Epidermal melanocyte (primary cell): ENCODE results near the gene RBM12.
"Not testable (repeated sequence)": the region's sequence is repeated elsewhere in the genome, so short reads cannot be mapped to it uniquely, and the experiment has no call there.

Experiments used
- DNase-seq: peaks from one replicate; pipeline ENCODE4 v3.0.0; 2011; ENCODE audit warnings: low spot score; ENCODE audit not compliant: insufficient read length

The RBM12 gene

GRCh38 chr20:35664466-35665206 lies at the start of gene RBM12, which contains the start of gene CPNE1:
RBM12 (minus strand) TSS chr20:35664900; CDS start chr20:35655322, 9,578 bp downstream.
CPNE1 (minus strand) TSS chr20:35664900; CDS start chr20:35632923, 31,977 bp downstream.
- peak; percentile 97 for DNase-seq

- DNase-seq, result no peak
These were observed 49.4 kb upstream of the RBM12 start for GRCh38 chr20:35714127-35714526.

- not testable (repeated sequence) for DNase-seq
These were observed 48.4 kb upstream of the RBM12 start for GRCh38 chr20:35713120-35713519.

- no peak for DNase-seq
These were observed 47.0 kb upstream of the RBM12 start for GRCh38 chr20:35711588-35712209.

- no peak for DNase-seq
These were observed 46.3 kb upstream of the RBM12 start for GRCh38 chr20:35710884-35711587.

GRCh38 chr20:35710039-35710438 lies 45.3 kb upstream of the RBM12 start:
- DNase-seq, result no peak

GRCh38 chr20:35709259-35709658 lies 44.6 kb upstream of the RBM12 start:
- no peak for DNase-seq

GRCh38 chr20:35708502-35708901 lies 43.8 kb upstream of the RBM12 start:
- DNase-seq, result no peak

- DNase-seq, result not testable (repeated sequence)
These were observed 42.2 kb upstream of the RBM12 start for GRCh38 chr20:35706591-35707529.

GRCh38 chr20:35705894-35706293 lies 41.2 kb upstream of the RBM12 start:
- not testable (repeated sequence) for DNase-seq

- DNase-seq, result no peak
These were observed 40.0 kb upstream of the RBM12 start for GRCh38 chr20:35704514-35705261.

- no peak for DNase-seq
These were observed 38.4 kb upstream of the RBM12 start for GRCh38 chr20:35702824-35703695.

GRCh38 chr20:35702051-35702823 lies 37.5 kb upstream of the RBM12 start:
- no peak for DNase-seq

GRCh38 chr20:35700625-35701148 lies 36.0 kb upstream of the RBM12 start:
- no peak for DNase-seq

GRCh38 chr20:35699957-35700624 lies 35.4 kb upstream of the RBM12 start:
- no peak for DNase-seq

GRCh38 chr20:35699127-35699956 lies 34.6 kb upstream of the RBM12 start, which contains the start of the genes NFS1 and ROMO1:
NFS1 (minus strand) TSS chr20:35699352; CDS start chr20:35699288, 64 bp downstream.
ROMO1 (plus strand) TSS chr20:35699405; CDS start chr20:35699633, 228 bp downstream.
- peak; percentile 92 for DNase-seq
